GM20000 (cell line): ENCODE results near the gene APEH.
"Not testable (repeated sequence)": the region's sequence is repeated elsewhere in the genome, so short reads cannot be mapped to it uniquely, and the experiment has no call there.

Source experiments
- DNase-seq: peaks from one replicate; pipeline ENCODE4 v3.0.0; 2012; ENCODE audit warnings: low spot score
- TF ChIP-seq, protein P1 (sequence below): IDR thresholded peaks from 2 replicates; pipeline ENCODE4 v1.5.1; 2012; ENCODE audit warnings: mild to moderate bottlenecking, control low read depth; ENCODE audit errors: extremely low read depth, missing control alignments

Gene APEH

DNA sequence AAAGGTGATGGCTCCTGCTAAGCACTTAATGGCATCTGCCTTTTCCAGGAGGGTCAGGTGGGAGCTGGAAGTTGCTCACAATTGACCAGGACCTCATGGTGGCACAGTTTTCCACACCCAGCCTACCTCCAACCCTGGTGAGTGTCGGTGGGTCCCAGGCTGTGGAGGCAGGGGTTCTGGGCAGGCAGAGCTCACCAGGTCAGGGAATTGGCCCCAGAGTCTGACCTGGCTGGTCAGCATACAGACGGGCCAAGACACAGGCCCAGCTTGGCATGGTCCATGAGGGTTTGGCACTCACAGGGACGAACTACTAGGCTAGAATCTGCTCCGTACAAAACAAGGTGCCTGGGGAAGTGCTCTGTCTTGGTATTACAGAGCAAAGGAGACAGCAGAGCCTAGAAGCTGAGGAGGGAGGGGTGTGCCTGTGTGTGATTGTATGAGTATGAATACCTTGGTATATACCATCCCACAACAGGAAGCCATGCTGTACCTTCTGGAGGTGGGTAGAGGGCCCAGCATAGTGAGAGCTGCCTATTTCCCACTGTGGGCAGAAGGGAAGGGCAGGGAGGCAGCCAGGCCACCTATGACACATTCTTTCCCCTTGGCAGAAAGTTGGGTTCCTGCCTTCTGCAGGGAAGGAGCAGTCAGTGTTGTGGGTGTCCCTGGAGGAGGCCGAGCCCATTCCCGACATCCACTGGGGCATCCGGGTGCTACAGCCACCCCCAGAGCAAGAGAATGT, 6.5 kb downstream of the APEH start:
- no peak for DNase-seq
- TF ChIP-seq, protein P1, sequence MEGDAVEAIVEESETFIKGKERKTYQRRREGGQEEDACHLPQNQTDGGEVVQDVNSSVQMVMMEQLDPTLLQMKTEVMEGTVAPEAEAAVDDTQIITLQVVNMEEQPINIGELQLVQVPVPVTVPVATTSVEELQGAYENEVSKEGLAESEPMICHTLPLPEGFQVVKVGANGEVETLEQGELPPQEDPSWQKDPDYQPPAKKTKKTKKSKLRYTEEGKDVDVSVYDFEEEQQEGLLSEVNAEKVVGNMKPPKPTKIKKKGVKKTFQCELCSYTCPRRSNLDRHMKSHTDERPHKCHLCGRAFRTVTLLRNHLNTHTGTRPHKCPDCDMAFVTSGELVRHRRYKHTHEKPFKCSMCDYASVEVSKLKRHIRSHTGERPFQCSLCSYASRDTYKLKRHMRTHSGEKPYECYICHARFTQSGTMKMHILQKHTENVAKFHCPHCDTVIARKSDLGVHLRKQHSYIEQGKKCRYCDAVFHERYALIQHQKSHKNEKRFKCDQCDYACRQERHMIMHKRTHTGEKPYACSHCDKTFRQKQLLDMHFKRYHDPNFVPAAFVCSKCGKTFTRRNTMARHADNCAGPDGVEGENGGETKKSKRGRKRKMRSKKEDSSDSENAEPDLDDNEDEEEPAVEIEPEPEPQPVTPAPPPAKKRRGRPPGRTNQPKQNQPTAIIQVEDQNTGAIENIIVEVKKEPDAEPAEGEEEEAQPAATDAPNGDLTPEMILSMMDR = no peak

DNA sequence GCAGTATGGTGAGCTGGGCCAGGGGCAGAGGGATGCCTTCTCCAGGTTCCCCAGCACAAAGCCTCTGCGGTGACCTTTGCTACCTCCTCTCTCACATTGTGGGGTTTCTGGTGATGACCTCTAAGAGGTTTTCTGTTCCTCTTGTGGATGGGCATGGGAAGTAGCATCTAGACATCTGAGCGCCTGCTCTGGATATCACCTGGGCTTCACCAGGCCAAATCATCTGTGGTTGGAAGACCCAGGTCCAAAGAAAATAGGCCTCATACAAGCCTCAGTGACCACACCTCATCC, 7.0 kb downstream of the APEH start:
- no peak for DNase-seq
- TF ChIP-seq, protein P1 = no peak

DNA sequence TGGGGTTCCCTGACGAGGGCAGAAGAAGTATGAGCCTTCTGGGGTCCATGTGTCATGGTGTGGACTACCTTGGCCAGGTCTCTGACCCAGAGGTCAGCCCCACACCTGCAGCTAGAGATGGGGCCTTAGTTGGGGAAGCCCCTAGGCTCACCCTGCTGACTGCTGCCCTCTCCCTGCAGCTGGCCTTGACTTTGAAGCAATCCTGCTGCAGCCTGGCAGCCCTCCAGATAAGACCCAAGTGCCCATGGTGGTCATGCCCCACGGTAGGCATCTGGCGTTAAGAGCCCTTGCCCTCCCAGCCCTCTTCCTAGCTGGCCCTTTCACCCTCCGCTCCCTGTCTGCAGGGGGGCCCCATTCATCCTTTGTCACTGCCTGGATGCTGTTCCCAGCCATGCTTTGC, 7.4 kb downstream of the APEH start:
- TF ChIP-seq, protein P1 = no peak

DNA sequence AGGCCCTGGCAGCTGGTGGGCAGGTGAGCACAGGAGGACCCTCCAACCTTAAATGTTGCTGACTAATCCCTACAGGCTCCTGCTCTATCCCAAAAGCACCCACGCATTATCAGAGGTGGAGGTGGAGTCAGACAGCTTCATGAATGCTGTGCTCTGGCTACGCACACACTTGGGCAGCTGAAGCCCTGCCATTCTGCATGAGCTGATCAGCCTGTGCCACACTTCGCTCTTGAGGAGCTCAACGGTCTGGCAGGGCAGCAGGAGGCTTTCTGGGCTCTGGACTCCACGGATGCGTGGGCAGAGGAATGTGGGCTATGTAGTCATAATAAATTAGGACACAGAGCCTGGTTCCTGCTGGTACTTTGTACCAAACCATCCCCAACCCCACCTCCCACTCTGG, 9.0 kb downstream of the APEH start:
- TF ChIP-seq, protein P1 = no peak
- DNase-seq = no peak

More for the DNA sequence above, 7.4 kb downstream of the APEH start:
- no peak for DNase-seq

- DNase-seq = not testable (repeated sequence)
Measured at GRCh38 chr3:49684453-49684852, 10.3 kb downstream of the APEH start.

- DNase-seq = not testable (repeated sequence)
Measured at GRCh38 chr3:49685103-49685502, 11.0 kb downstream of the APEH start.

DNA sequence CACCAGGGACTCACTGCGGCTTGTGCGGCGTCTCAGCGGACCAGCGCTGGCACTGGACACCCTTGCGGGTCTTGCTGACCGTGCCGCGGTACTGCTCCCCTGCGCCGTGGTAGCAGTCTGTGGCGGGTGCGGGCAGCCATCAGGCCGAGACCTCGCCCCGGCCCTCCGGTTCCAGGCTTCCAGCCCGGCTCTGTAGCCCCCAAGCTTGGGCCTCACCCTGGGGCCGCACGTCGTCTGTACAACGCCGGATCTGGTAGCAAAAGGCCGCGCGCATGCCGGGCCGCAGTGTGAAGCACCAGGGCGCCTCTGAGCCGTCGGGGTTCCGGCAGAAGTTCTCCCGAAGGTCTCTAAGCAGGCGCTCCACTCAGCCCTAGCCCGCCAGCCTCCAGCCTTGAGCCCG, 11.7 kb downstream of the APEH start:
- DNase-seq = not testable (repeated sequence)

- DNase-seq = not testable (repeated sequence)
Measured at GRCh38 chr3:49686346-49686745, 12.2 kb downstream of the APEH start.

DNA sequence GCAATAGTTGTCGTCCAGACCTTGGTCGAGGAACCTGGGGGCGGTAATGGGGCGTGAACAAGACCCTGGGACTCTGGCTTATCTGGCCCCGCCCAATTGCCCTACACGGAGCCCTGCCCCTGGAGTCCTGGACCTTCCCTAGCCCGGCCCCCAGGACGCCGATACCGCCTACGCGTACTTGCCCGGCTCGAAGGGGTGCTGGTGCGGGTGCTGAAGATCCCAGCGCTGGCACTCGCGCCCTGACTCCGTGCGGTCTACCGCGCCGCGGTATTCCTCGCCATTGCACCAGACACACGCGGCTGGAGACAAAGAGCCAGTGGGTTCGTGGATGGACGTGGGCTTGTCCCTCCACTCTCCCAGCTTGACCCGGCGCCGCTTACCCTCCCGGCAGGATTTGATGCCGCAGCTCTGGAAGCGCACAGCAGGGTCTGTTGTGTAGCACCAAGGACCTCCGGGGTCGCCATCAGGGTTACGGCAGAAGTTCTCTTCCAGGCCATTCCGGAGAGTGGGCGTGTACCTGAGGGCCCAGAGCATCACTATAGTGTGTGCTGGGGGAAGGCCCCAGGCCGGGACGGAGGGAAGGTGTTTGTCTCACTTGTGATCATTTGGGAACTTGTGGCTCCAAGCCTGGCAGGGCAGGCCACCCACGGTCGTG, 12.7 kb downstream of the APEH start:
- not testable (repeated sequence) for DNase-seq

GRCh38 chr3:49687424-49687795, 13.3 kb downstream of the APEH start:
- not testable (repeated sequence) for DNase-seq

DNA sequence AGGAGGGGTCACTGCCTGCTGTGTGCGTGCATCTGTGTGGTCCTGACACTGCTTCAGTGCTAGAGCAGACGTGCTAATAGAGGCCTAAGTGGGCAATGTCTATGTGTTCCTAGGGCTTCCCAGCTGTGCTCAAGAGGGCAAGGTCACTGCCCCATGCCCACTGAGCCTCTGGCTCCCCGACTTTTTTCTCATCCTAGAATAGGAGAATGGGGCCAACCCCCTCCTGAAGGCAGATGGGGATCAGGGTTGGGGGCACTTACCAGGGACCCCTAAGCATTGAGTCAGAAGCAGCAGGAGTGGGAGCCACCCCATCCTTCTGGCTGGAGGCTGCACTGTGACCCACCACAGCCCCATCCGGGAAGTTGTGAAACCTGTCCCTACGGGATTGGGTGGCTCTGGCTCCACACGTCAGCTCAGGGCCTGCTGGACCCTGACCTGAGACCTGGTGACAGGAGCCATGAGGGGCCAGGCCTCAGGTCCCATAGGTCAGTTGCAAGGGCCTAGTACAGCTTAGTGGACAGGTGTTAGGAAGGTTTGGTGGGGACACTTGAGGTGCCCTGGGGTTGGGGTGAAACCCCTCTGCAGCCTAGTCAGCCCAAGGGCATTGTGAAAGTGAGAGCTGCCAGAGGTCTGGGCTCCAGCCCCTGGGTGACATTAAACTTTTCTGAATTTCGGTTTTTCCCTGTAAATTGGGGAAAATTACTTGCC, 14.3 kb downstream of the APEH start:
- DNase-seq = not testable (repeated sequence)
